Esophagus squamous epithelium (tissue), 4 donors: ENCODE data around the gene C12orf43.

Source experiments
- CTCF ChIP-seq, 6 experiments: fragments of 450-650 bp in 4 of 6; fragments of 200-600 bp in 2 of 6; sonication (generic) in 2 of 6; IDR thresholded peaks; one replicate each; pipeline ENCODE4 v1.5.1; 2016 to 2019; ENCODE audit warnings: antibody characterized with exemption in 6 of 6, mild to moderate bottlenecking in 4 of 6, moderate library complexity in 4 of 6
- POLR2A ChIP-seq, 4 donors: fragments of 450-650 bp; IDR thresholded peaks; one replicate each; pipeline ENCODE4 v1.6.1; 2017; ENCODE audit warnings: antibody characterized with exemption in 4 of 4, mild to moderate bottlenecking in 4 of 4, moderate library complexity in 3 of 4

GRCh38 chr12:120978296-120979219, 37.7 kb downstream of the C12orf43 start, which contains the start of gene HNF1A:
- TF ChIP-seq CTCF (IDR thresholded peaks at IDR 0.05) = no peak
- TF ChIP-seq POLR2A (IDR thresholded peaks at IDR 0.05) = no peak
